Large intestine (tissue), 3 donors: Measurements from ENCODE around the gene SEMA3A. TPM values are rescaled to one million over a fixed set of nuclear protein-coding genes. Genes with fewer than 3 reads are reported as not detected.
"Not testable (repeated sequence)": the region's sequence is repeated elsewhere in the genome, so short reads cannot be mapped to it uniquely, and the experiment has no call there.

ENCODE experiments used
- DNase-seq, 2 donors: peaks; one replicate each; pipeline versions ENCODE4 v3.0.0 to v3.0.0-alpha.2; 2013
- H3K27ac ChIP-seq: one replicate; pipeline ENCODE4 v1.5.1; 2013; ENCODE audit warnings: low read length
- H3K27me3 ChIP-seq: 2 replicates; pipeline ENCODE4 v1.6.1; 2013; ENCODE audit warnings: low read length; ENCODE audit not compliant: control insufficient read depth, insufficient read depth
- H3K36me3 ChIP-seq: 2 replicates; pipeline ENCODE4 v1.6.1; 2013; ENCODE audit warnings: low read length; ENCODE audit not compliant: control insufficient read depth, insufficient read depth
- H3K4me1 ChIP-seq: one replicate; pipeline ENCODE4 v1.6.1; 2013; ENCODE audit warnings: low read length; ENCODE audit not compliant: control insufficient read depth, insufficient read depth
- H3K4me3 ChIP-seq: one replicate; pipeline ENCODE4 v1.5.1; 2013; ENCODE audit warnings: low read length
- H3K9me3 ChIP-seq: one replicate; pipeline ENCODE4 v1.6.1; 2013; ENCODE audit warnings: mild to moderate bottlenecking, low read depth, low read length, moderate library complexity; ENCODE audit not compliant: control insufficient read depth
- WGBS: methylation state at CpG from one replicate; pipeline ENCODE4 v1.1.5; 2013; ENCODE audit warnings: low lambda C conversion rate; ENCODE audit not compliant: insufficient coverage; 5-methylcytosine and 5-hydroxymethylcytosine counted together
- polyA plus RNA-seq: library from polyadenylated mRNA; unstranded; fragments of 120-200 nt; gene quantifications from one replicate; pipeline ENCODE4 v1.2.1, GENCODE V29; 2013

Gene SEMA3A
- polyA plus RNA-seq, 1 donor: 11.7 TPM

DNA sequence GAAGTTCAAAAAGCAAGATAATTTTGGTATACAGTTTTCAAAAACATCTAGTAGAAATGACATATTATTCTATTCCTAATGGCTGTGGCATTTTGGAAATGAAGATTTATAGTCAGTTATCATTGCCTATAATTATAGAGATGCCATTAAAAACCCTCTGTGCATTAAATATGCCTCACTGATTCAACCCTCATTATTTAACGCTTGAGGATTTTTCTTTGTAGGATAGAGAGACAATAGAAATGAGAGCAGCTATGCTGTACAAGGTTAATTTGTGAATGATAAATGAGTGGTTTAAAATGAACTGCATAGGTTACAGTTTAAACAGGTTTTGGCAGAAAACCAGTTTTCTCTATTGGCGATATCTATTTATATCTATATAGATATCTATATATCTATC is 32.2 kb upstream of the SEMA3A start:
- H3K4me3 ChIP-seq: no peak overlapping the region
- no peak for DNase-seq
- H3K9me3 ChIP-seq: no peaks in the 10 kb centered on the region
- WGBS: no CpG with 5 or more reads among the region's 2 CpGs
- H3K27me3 ChIP-seq: no peaks in the 10 kb centered on the region
- no peak overlapping the region for H3K27ac ChIP-seq
- no peaks in the 10 kb centered on the region for H3K4me1 ChIP-seq
- H3K36me3 ChIP-seq: no peaks in the 10 kb centered on the region

DNA sequence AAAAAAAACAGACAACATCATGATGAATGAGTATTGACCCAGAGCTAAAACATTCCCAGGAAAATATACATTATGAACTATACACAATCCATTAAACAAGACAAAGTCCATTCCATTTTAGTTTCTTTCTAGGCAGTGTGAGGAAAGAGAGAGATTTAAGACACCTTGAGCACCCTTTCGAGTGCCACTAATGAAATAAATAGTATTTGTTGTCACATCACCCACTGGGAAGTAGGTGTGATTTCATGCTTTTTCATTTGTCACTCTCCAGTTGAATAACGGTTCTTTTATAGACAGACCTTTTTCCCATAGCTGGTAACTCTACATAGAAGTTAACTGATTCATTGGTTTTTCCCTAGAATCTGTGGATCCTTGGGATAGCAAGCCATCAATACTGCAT is 29.9 kb upstream of the SEMA3A start:
- no CpG with 5 or more reads among the region's 2 CpGs for WGBS
- H3K27ac ChIP-seq: no peak overlapping the region
- H3K4me3 ChIP-seq: no peak overlapping the region
- no peaks in the 10 kb centered on the region for H3K36me3 ChIP-seq
- DNase-seq: no peak
- no peaks in the 10 kb centered on the region for H3K4me1 ChIP-seq
- no peaks in the 10 kb centered on the region for H3K9me3 ChIP-seq
- no peaks in the 10 kb centered on the region for H3K27me3 ChIP-seq

DNA sequence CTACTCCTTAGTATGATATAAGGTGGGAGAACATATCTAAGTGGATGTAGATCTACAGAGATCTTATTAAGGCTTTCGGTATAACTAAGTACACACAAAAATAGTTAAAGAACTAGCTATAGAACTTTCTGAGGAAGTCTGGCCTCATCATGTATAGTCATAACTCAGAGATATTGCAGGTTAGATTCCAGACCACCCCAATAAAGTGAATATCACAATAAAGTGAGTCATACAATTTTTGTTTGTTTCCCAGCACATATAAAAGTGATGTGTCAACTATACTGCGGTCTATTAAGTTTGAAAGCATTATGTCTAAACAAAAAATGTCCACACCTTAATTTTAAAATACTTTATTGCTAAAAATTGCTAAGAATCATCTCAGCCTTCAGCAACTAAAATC is 24.7 kb upstream of the SEMA3A start:
- Histone ChIP-seq H3K27me3 (no peaks in the 10 kb centered on the region), H3K36me3 (no peaks in the 10 kb centered on the region), H3K27ac (no peak overlapping the region), H3K9me3 (no peaks in the 10 kb centered on the region), H3K4me1 (no peaks in the 10 kb centered on the region), H3K4me3 (no peak overlapping the region)
- DNase-seq: no peak
- 100% methylated on average over 1 of the region's 2 CpGs for WGBS

DNA sequence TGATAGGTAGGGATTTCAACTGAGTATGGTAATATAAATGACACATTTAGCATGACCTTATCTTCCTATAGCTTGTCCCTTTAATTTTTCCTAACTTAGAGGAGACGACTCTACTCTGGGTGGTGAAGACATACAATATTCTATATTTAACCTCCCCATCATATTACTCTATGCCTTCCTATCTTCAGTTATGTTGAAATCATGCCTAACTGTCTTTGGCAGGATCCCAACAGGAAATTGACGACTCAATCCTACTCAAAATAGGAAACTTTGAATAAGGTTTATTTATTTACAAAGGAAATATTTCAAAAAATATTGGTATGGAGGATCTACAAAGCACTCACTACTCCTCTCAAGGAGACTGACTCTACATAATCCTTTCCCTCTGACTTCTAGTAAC is 24.1 kb upstream of the SEMA3A start:
- Histone ChIP-seq H3K9me3 (no peaks in the 10 kb centered on the region), H3K4me1 (no peaks in the 10 kb centered on the region), H3K27ac (no peak overlapping the region), H3K27me3 (no peaks in the 10 kb centered on the region), H3K36me3 (no peaks in the 10 kb centered on the region), H3K4me3 (no peak overlapping the region)
- no peak for DNase-seq
- no CpG with 5 or more reads among the region's 2 CpGs for WGBS

DNA sequence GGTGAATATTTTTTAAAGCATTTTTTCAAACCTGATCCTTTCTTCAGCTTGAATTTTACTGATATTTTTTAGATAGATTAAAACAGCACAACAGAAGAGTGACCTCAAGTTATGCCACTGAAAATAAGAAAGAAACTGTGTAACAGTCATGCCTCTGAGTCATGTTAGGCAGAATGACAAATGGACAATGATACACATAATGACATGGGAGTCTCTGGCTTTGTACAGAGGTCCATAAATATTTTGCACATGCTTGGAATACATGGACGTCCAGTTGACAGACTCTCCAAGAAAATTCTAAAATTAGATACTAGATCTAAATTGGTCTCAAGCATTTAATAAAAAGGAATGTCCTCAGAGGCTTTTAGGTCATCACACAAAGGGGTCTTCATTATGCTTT is 21.9 kb upstream of the SEMA3A start:
- H3K27ac ChIP-seq: no peak overlapping the region
- DNase-seq: no peak
- H3K27me3 ChIP-seq: no peaks in the 10 kb centered on the region
- WGBS: no CpG with 5 or more reads among the region's 1 CpG
- H3K36me3 ChIP-seq: no peaks in the 10 kb centered on the region
- H3K4me3 ChIP-seq: no peak overlapping the region
- no peaks in the 10 kb centered on the region for H3K9me3 ChIP-seq
- no peaks in the 10 kb centered on the region for H3K4me1 ChIP-seq

DNA sequence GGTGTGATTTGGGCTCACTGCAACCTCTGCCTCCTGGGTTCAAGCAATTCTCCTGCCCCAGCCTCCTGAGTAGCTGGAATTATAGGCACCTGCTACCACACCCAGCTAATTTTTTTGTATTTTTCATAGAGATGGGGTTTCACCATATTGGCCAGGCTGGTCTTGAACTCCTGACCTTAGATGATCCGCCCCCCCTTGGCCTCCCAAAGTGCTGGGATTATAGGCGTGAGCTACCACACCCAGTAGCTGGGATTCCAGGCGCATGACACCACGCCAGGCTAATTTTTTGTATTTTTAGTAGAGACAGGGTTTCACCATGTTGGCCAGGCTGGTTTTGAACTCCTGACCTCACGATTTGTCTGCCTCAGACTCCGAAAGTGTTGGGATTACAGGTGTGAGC is 20.2 kb upstream of the SEMA3A start:
- WGBS: 80% methylated on average over 1 of the region's 6 CpGs

DNA sequence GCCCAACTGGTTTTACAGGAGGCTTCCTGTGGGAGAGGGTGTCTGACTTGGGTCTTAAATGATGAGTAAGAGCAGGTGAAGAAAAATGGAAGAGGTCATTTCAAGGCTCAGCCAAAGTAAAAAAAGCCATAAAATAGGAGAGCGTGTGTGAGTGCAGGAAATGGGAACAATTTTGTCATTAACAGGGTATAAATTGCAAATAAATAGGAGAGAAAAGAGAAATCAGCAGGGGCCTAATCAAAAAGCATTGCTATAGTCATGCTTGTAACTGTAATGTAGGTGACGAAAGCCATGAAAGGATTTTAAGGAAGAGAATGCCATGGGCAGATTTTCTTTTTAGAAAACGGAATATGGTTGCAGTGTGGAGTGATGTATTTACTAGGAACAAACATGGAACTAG is 15.7 kb upstream of the SEMA3A start:
- H3K27ac ChIP-seq: no peak overlapping the region
- no CpG with 5 or more reads among the region's 3 CpGs for WGBS
- DNase-seq: no peak
- H3K4me1 ChIP-seq: no peaks in the 10 kb centered on the region
- no peak overlapping the region for H3K4me3 ChIP-seq
- no peaks in the 10 kb centered on the region for H3K36me3 ChIP-seq
- no peaks in the 10 kb centered on the region for H3K27me3 ChIP-seq
- no peaks in the 10 kb centered on the region for H3K9me3 ChIP-seq

More for the DNA sequence above, 20.2 kb upstream of the SEMA3A start:
- H3K36me3 ChIP-seq, H3K27me3 ChIP-seq, H3K9me3 ChIP-seq, H3K4me3 ChIP-seq, DNase-seq, H3K27ac ChIP-seq, H3K4me1 ChIP-seq: not testable (repeated sequence)

DNA sequence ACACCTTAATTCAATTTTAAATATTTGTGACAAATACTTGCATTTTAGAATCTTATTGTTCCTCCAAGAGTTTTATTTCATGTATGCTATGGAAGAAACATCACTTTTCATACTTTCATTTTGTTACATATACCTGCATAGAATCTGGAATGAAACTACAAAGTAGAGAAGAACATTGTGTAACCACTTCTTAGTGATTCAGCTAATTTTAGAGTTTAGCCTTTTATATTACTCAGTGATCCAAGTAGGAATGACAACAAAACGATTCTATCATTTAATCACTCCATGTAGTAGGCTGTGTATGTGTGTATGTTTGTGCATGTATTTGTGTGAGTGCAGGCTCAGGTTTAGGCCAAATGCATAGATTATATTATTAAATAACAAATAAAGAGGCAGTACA is 14.4 kb upstream of the SEMA3A start:
- Histone ChIP-seq H3K36me3 (no peaks in the 10 kb centered on the region), H3K9me3 (no peaks in the 10 kb centered on the region), H3K4me3 (no peak overlapping the region), H3K27me3 (no peaks in the 10 kb centered on the region), H3K4me1 (no peaks in the 10 kb centered on the region), H3K27ac (no peak overlapping the region)
- DNase-seq: no peak
- WGBS: no CpG with 5 or more reads among the region's 1 CpG

DNA sequence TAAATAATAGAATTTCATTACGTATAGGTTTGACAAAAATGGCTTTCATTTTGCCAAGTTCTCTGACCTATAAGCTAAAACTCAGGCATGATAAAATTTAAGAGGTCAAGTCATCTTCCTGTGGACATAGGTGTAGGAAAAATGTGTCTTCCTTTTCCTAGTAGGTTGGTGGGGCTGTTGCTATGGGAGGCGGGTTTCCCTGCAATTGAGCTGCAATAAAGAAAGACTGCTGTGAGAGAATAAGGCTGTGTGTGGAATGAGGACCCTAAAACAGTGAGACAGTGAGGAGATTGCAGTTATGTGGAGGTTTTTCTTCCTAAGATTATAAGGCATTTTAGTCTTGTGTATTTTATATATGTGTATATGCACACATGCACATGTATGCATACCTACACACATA is 13.0 kb upstream of the SEMA3A start:
- no peak overlapping the region for H3K4me3 ChIP-seq
- H3K27me3 ChIP-seq: no peaks in the 10 kb centered on the region
- no CpG with 5 or more reads among the region's 2 CpGs for WGBS
- no peaks in the 10 kb centered on the region for H3K9me3 ChIP-seq
- no peaks in the 10 kb centered on the region for H3K36me3 ChIP-seq
- no peaks in the 10 kb centered on the region for H3K4me1 ChIP-seq
- no peak for DNase-seq
- H3K27ac ChIP-seq: no peak overlapping the region

DNA sequence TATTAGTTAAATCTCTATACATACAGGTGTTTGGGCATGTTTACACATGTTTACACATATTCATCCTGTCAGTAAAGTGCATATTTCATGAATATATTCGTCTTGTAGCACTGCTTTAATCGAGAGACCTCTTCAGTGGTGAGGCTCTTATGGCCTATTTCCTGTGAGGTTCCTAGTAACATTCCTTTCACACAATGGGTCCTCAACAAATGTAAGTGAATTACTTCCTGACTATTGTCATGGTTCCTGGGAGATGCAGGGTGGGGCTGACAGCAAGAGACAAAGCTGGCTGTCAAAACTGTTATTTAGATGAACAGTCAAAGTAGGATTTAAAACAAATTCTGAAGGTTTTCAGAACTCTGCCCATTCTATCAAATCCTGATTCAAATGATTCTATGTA is 12.4 kb upstream of the SEMA3A start:
- Histone ChIP-seq H3K9me3 (no peaks in the 10 kb centered on the region), H3K27me3 (no peaks in the 10 kb centered on the region), H3K36me3 (no peaks in the 10 kb centered on the region), H3K27ac (no peak overlapping the region), H3K4me3 (no peak overlapping the region), H3K4me1 (no peaks in the 10 kb centered on the region)
- no CpG with 5 or more reads among the region's 2 CpGs for WGBS
- no peak for DNase-seq

DNA sequence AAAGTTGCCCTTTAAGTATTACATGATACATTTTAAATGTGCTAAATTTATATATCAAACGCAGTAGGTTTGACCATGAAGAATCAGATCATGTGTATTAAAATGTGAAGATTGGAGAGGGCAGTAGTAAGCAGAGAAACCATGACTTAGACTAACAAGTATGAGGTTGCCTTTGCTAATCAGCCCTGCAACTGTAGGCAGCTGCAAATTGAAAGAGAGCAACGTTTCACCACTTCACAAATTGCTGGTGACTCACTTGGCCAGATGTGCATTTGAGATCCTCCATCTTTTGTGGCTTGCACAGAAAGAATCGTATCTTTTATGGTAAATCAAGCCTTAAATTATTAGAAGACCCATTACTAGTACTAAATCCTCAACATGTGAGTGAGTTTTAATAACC is 10.1 kb upstream of the SEMA3A start:
- H3K27ac ChIP-seq: no peak overlapping the region

More for the DNA sequence above, 10.1 kb upstream of the SEMA3A start:
- 100% methylated on average over 1 of the region's 3 CpGs for WGBS
- Histone ChIP-seq H3K36me3 (no peaks in the 10 kb centered on the region), H3K9me3 (no peaks in the 10 kb centered on the region), H3K27me3 (no peaks in the 10 kb centered on the region), H3K4me3 (no peak overlapping the region), H3K4me1 (no peaks in the 10 kb centered on the region)
- no peak for DNase-seq
